Measurements from ENCODE around the gene COL5A1. TPM values are rescaled to one million over a fixed set of nuclear protein-coding genes. Genes with fewer than 3 reads are reported as not detected.

Gene COL5A1
- polyA plus RNA-seq, 3 donors: 81.2 to 128 (median 113) TPM

DNA sequence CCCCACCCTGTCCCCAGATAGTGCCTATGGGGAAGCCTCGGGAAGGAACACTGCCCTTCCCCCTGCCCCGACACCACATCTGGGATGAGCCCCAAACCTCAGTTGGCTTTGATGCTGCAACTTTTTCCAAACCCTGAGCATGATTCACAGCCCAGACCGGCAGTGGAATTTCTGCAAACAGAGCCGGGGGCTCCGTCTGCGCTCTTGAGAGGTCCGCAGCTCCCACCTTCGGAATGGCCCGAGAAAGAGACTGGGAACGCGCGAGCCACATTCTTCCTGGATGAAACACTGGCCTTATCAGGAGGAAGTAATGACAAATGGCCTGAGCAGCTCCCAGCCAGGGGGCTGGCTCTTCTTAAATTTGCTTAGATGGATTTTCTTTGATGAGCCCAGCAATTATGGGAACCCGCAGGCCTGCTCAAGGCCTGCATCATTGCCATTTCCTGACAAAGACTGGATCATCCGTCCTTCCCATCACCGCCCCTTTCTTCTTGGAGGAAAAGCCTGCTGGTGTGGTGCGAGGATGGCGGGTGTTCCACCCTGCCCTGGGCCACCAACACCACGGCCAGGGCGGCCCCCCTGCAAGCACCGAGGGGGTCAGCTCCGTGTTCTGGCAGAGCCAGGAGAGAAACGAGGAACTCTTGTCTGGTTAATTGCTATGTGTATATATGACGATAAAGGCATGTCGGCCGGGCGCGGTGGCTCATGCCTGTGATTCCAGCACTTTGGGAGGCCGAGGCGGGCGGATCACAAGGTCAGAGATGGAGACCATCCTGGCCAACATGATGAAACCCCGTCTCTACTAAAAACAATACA is 38.8 kb upstream of the COL5A1 start:
- DNase-seq (ENCODE audit: extremely low read depth in 1 of 11, low read depth in 9 of 11, low spot score in 4 of 11): peak in 2 of 11 donors; percentile 27 to 31

DNA sequence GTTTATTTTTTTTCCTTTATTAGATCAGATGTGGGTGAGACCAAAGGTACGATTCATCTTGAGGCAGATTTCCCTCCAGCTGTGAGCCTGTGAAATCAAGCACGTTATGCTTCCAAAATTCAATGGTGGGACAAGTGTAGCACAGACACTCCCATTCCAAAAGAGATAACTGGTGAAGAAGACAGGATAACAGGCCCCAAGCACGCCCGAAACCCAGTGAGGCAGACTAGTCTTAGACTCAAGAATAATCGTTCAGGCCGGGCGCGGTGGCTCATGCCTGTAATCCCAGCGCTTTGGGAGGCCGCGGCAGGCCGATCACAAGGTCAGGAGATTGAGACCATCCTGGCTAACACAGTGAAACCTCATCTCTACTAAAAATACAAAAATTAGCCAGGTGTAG is 36.8 kb upstream of the COL5A1 start:
- DNase-seq (ENCODE audit: extremely low read depth in 1 of 11, low read depth in 9 of 11, low spot score in 4 of 11): no peak

DNA sequence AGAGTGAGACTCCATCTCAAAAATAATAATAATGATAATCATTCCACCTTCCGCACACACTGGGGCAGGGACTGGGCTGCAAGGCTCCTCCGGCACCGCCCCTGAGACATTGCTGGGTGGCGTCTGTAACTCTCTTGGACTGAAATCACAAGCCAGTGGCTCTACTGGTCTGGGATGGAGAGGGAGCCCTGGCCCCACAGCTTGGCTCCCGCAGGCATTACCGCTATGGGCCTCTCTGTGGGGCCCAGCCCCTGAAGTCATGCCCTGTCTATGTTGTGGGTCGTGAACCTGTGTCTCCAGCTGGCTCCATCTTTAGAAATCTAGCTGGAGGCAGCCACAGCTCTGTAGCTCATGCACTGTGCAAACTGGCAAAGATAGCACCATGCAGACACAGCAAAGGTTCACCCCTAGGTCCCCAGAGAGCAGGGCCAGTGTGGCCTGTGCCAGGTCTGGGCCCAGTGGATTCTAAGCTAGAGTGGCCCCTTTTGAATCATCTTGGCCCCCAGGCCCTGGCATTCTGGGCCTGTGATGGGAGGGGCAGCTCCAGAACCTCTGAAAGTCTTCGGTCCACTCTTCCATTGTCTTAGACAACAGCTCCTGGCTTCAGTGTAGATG is 36.1 kb upstream of the COL5A1 start:
- no peak for DNase-seq (ENCODE audit: extremely low read depth in 1 of 11, low read depth in 9 of 11, low spot score in 4 of 11)

DNA sequence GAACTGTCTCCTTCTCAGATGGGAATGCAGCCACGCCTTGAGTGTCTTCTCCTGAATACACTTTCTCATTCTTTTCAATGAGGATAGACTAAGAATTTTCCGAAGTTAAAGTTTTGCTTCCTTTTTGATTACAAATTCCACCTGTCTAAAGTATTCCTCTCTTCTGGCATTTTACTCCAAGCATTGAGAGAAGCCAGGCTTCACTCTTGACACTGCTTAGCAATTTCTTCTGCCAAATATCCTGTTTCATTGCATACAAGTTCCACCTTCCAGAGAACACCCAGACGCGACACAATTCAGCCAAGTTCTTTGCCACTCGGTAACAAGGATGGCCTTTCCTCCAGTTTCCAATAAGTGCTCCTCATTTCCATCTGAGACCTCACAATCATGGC is 35.6 kb upstream of the COL5A1 start:
- DNase-seq (ENCODE audit: extremely low read depth in 1 of 11, low read depth in 9 of 11, low spot score in 4 of 11): no peak

DNA sequence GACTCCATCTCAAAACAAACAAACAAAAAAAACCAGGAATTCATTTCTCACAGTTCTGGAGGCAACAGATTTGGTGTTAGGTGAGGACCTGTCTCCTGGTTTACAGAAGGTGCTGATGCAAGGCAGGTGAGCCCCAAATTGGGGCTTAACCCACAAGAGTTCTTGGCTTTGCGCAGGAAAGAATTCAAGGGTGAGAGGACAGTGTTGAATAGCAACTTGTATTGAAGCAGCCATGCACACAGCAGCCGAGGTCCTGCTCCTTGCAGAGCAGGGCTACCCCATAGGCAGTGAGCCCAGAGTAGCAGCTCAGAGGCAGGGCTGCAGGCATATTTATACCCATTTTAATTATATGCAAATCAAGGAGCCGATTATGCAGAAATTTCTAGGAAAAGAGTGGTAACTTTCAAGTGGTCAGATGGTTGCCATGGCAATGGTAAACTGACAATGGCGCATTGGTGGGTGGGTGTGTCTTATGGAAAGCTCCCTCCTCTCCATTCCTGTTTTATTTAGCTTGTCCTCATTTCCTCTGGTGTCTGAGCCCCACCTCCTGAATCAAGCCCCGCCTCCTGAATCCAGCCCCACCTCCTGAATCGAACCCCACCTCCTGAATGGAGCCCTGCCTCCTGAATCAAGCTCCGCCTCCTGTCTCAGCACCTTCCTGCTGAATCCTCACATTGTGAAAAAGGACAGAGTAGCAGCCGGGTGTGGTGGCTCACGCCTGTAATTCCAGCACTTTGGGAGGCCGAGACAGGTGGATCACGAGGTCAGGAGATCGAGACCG is 34.5 kb upstream of the COL5A1 start:
- DNase-seq (ENCODE audit: extremely low read depth in 1 of 11, low read depth in 9 of 11, low spot score in 4 of 11): no peak

DNA sequence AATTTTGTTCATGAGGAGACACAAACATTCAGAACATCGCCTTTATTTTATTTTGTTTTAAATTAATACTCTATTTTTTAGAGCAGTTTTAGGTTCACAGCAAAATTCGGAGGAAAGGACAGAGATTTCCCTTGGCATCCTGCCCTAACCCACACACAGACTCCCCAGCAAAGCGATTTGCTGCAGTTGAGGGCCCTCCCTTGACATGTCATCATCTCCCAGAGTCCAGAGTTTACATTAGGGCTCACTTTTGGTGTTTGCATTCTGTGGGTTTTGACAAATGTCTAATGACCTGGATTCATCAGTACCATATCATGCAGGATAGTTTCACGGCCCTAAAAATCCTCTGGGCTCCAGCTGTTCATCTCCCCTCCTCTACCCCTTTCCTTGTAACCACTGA is 33.6 kb upstream of the COL5A1 start:
- no peak for DNase-seq (ENCODE audit: extremely low read depth in 1 of 11, low read depth in 9 of 11, low spot score in 4 of 11)

DNA sequence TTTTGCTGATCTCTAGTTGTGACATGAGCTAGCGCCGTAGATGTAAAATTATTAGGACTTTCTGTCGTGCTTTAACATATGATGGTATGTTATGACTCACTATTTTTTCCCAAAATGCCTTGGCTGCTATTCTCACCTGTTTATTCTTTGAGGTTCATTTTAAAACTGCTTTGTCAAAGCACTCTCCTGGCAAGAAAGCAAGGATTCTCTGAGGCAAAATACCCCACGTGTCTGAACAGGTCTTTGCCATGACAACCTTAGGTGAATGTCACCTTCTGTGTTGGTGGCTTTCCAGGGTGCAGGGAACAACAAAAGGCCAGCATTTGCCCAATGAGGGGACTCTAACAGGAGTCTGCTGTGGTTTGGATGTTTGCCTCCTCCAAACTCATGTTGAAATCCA is 30.6 kb upstream of the COL5A1 start:
- DNase-seq (ENCODE audit: extremely low read depth in 1 of 11, low read depth in 9 of 11, low spot score in 4 of 11): no peak

DNA sequence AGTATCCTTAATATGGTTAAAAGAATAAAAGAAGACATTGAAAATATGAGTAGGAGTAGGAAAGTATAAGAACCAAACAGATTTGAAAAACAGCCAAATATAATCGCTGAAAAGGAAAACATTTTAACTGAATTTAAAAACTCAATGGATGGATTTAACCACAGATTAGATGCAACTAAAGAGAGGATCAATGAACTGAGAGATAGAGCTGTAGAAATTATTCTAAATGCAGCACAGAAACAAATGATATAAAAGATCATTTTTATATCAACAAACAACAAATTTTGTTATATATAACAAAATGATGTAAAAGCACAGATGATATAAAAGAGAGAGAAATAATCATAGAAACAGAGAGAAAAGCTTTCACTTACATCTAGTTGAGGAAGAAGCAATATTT is 29.3 kb upstream of the COL5A1 start:
- DNase-seq (ENCODE audit: extremely low read depth in 1 of 11, low read depth in 9 of 11, low spot score in 4 of 11): no peak

DNA sequence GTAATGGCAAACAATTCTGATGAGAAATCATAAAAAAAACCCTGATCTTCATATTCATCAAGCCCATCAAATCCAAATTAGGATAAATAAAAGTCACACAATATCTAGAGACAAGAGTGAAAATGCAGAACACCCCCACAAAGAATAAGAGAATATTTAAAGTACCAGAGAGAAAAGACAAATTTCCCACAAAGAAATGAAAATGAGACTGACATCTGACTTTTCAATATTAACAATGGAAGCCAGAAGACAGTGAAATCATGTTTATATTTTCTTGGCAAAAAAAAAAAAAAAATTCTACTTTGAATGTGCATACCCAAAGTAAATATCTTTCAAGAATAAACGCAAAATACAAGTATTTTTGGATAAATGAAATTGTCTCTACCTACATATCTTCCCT is 28.9 kb upstream of the COL5A1 start:
- DNase-seq (ENCODE audit: extremely low read depth in 1 of 11, low read depth in 9 of 11, low spot score in 4 of 11): no peak

DNA sequence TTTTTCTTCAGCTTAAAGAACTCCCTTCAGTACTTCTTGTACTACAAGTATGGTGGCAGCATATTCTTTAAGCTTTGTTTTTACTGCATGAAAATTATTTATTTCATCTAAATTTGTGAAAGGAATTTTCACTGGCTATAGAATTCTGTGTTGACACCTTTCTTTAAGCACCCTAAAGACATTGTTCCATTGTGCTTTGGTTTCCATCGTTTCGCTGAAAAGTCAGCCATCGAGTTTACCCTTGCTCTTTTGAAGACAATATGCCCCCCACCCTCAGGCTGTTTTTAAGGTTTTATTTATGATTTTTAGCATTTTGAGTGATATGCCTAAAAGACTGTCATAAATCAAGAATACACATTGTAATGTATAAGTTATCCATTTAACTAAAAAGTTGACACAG is 27.3 kb upstream of the COL5A1 start:
- DNase-seq (ENCODE audit: extremely low read depth in 1 of 11, low read depth in 9 of 11, low spot score in 4 of 11): no peak

DNA sequence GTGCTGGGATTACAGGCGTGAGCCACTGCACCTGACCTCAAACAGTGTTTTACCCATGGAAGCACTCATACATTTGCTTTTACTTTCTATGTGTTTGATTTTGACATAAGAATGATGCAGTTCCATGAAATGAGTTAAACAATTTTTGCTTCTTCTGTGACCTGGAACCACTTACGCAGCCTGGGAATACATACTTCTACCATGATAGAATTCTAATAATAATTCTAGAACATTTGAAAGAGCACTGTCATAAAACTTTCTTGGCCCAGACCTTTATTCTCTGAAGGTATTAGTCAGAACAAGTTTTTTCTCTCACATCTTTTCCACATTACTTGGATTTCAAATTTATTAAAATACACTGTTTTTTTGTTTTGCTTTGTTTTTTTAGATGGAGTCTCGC is 25.3 kb upstream of the COL5A1 start:
- DNase-seq (ENCODE audit: extremely low read depth in 1 of 11, low read depth in 9 of 11, low spot score in 4 of 11): no peak

DNA sequence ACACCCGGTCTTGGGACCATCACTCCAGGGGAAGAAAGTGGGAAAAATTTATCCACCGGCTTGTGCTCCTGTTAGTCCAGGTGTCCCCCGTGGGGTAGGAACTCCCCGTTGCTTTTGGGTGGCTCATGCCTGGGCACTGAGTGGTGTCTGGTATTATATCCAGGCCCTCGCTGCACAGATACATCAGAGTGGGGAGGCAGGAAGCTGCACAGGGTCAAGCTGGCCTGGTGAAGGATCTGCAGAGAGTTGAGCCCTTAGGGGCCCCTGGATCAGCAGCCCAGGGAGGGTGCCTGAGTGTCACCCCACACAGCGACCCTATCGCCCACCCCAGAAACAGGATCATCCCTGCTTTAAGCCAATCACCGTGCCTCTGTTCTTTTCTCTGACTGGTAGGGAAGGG is 24.4 kb upstream of the COL5A1 start:
- no peak for DNase-seq (ENCODE audit: extremely low read depth in 1 of 11, low read depth in 9 of 11, low spot score in 4 of 11)

DNA sequence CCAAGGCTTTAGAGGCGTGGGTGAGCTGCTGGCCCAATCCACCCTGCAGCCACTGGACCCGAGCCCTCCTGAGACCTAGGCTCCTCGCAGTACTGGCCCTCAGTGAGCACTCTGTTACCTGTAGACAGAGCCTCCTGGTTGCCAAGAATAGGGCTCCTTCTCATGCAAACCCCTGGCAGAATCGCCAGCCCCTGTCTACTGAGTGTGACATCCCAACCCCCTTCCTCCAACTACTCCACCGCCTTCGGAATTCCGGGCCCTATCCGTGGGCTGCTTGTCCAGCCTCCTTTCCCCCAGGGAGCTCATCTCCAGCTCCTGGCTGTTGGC is 23.8 kb upstream of the COL5A1 start:
- DNase-seq (ENCODE audit: extremely low read depth in 1 of 11, low read depth in 9 of 11, low spot score in 4 of 11): no peak

DNA sequence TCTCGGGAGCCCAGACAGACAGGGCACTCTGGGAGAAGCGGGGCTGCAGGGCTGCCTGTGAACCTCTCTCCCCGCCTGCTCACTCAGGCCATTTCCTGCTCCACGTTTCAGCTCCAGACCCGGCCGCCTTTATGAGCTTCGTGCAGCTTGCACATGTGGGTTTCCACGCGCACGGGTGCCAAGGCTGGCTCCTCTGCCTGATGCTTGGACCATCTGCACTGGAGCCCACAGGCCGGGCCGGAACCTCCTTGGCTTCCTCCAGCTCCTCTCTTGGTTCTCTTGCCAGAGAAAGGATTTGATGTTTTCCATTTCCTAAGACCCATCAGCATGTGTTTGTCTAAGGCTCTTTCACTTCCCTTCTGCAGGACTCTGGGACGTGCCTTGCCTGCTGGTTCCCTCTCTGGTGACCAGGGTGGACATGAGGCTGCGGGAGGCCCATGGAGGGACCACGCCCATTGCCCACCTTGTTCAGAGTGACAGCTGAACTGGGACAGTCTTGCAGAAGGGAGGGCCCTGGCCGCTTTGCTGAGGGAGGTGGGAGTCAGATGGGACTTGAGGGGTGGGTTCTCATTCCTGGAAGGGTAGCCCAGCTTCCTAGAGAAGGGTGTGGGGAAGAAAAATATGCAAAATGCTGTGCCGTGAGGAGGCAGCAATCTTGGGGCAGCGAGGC is 23.3 kb upstream of the COL5A1 start:
- no peak for DNase-seq (ENCODE audit: extremely low read depth in 1 of 11, low read depth in 9 of 11, low spot score in 4 of 11)

DNA sequence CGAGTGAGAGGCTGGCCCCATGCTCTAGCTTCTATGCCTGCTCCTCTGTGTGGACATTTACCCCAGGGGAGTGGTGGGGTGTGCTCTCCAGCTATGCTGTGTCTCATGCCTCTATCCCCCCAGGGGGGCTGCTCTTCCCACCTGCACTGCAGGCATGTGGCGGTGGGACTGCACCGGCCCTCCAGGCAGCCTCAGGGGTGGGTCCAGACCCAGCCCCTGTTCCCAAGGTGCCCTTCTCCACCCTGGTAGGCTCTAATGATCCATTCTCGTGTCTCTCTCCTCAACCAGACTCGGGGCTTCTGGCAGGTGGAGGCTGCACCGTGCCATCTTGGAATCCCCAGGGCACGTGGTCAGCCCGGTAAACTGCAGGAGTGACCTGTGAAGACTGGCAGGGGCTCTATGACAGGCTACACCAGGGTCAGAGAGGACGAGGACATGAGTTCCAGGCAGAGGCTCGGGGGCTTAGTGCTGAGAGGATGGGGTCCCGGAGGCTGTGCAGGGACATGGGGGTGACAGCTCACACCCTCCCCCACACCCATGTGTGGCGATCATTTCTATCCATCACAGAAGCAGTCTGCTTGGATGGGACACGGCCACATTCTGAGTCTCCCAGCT is 22.7 kb upstream of the COL5A1 start:
- DNase-seq (ENCODE audit: extremely low read depth in 1 of 11, low read depth in 9 of 11, low spot score in 4 of 11): no peak

DNA sequence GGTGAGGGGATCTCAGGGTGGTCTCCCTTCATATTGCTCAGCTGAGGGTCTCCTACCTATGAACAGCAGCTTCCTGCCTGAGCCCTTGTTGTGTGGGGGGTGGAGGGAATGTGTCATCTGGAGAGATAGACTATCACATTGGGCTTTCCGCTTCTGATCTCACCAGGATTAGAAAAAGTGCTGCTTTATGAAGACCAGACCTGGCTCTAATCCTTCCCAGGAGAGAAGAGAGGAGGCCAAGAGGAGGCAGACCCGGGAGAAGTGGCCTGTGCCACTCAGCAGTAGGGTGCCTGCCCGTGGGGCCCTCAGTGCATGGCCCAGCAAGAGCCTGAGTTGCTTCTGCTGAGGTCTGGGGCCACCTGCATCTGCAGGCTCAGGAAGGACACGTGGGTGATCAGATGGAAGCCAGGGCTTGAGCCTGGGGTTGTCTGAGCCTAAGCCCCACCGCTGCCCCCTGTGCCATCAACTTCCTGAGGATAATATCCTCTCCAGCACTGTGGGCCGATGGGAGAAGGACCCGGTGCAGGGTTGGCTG is 22.1 kb upstream of the COL5A1 start:
- no peak for DNase-seq (ENCODE audit: extremely low read depth in 1 of 11, low read depth in 9 of 11, low spot score in 4 of 11)

DNA sequence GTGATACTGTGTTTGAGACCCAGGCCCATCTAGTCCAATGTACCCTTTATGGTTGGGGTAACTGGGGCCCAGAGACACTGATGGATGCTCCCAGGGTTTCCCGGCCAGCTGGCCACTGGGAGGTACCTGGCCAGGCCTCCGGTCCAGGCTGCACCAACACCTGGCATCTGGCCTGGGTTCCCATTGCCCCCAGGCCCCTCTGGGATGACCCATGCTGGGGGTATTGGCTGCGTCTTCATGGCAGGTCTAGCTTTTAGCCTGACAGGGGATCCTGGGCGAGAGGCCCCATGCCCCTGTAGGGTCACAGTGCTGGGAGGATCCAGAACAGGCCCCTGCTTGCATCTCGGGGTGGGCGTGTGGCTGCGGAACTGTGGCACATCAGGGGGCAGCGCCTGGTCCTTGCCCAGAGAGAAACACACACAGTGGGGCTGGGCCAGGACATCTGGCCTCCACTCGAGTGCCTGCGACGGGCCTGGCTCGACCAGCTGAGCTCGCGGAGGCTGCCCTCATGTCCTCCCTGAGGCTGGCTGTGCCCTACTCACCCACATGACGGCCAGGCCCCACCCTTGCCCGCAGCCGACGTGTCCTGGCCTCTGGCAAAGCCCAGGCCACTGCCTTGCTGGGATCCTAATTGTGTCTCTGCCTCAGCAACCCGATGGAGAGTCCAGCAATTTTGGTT is 21.5 kb upstream of the COL5A1 start:
- no peak for DNase-seq (ENCODE audit: extremely low read depth in 1 of 11, low read depth in 9 of 11, low spot score in 4 of 11)

DNA sequence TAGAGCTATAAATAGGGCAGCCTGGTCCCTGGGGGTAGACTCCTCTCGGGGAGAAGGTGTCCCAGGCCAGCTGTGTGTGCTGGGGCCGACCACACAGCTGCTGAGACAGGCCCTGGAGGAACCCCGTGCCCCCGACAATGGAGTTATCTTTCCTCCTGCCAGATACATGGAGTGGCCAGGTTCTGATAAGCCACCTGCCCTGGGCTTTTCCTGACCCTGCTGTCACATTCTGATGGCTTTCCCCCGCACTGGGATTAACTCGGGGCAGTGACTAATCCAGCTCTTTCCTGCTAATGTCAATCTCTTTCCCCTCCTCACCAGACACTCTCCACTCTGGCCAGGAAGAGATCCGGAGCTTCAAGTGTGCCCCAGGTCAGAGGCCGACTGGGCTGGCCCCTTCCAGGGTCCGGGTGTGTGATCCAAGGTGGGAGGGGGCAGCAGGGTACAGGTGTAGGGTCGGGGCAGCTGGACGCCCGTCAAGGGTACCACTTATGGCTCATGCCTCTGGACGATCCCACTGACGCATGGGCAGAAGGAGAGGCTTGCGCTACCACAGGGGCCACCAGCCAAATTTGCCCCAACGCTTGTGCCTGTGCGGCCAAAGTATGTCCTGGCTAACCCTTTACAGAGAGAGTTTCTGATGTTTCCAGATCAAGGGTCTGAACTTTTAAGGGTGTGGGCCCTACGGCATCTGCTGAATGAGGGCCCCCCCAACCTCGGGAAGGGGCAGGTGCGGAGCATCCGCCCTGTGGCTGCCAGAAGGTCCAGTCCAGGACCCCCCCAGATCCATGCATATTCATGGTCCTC is 20.6 kb upstream of the COL5A1 start:
- no peak for DNase-seq (ENCODE audit: extremely low read depth in 1 of 11, low read depth in 9 of 11, low spot score in 4 of 11)
